Neural crest cell (in vitro differentiated cells): ENCODE data around the gene ZNF594. TPM values are rescaled to one million over a fixed set of nuclear protein-coding genes. Genes with fewer than 3 reads are reported as not detected.
"Not testable (repeated sequence)": the region's sequence is repeated elsewhere in the genome, so short reads cannot be mapped to it uniquely, and the experiment has no call there.

Experiments used
- DNase-seq: peaks from one replicate; pipeline ENCODE4 v3.0.0; 2021; ENCODE audit warnings: low read depth, mixed read lengths, low spot score
- H3K27ac Mint-ChIP-seq: one replicate; pipeline ENCODE4 v1.8.0; 2021; ENCODE audit warnings: mild to moderate bottlenecking, mixed read lengths; ENCODE audit not compliant: unreplicated experiment
- H3K27me3 Mint-ChIP-seq: 2 replicates; pipeline ENCODE4 v1.8.0; 2021; ENCODE audit warnings: low read depth, mild to moderate bottlenecking, mixed read lengths
- H3K36me3 Mint-ChIP-seq: 2 replicates; pipeline ENCODE4 v1.8.0; 2021; ENCODE audit warnings: low read depth, mild to moderate bottlenecking, mixed read lengths
- H3K4me1 Mint-ChIP-seq: 2 replicates; pipeline ENCODE4 v1.8.0; 2021; ENCODE audit warnings: mixed read lengths
- H3K4me3 Mint-ChIP-seq: one replicate; pipeline ENCODE4 v1.8.0; 2021; ENCODE audit warnings: mild to moderate bottlenecking, mixed read lengths
- H3K9me3 Mint-ChIP-seq: 2 replicates; pipeline ENCODE4 v1.8.0; 2021; ENCODE audit warnings: mixed read lengths
- total RNA-seq: library from RNA; stranded (reverse); gene quantifications from 2 replicates; pipeline ENCODE4 v1.2.1, GENCODE V29; 2021
- TF ChIP-seq, protein P1 (sequence below): fragments of 200-600 bp; sonication (generic); conservative IDR thresholded peaks from 2 replicates; pipeline ENCODE4 v1.5.0; 2021; ENCODE audit warnings: antibody characterized with exemption, mild to moderate bottlenecking

ZNF594 gene
- total RNA-seq, 1 donor from 2014 or later = 21.5 TPM

DNA sequence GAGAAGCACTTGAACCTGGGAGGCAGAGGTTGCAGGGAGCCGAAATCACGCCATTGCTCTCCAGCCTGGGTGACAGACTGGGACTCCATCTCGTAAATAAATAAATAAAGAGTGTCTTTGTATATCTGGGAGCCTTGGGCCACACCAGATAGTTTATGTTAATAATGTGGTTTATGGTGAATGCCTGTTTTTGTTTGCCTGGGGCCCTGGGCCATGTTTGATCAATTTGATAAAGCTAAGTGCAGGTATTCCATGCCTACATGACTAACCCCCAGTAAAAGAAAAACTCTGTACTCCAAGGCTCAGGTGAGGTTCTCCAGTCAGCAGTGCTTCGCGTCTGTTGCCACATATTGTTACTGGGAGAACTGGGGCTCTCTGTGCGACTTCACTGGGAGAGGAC, 27.9 kb upstream of the ZNF594 start:
- Mint-ChIP-seq H3K27me3 (no peaks in the 10 kb centered on the region), H3K4me1 (no peaks in the 10 kb centered on the region), H3K36me3 (no peaks in the 10 kb centered on the region), H3K9me3 (no peaks in the 10 kb centered on the region), H3K4me3 (no peak overlapping the region), H3K27ac (peak overlapping the region; percentile 35)
- TF ChIP-seq, protein P1, sequence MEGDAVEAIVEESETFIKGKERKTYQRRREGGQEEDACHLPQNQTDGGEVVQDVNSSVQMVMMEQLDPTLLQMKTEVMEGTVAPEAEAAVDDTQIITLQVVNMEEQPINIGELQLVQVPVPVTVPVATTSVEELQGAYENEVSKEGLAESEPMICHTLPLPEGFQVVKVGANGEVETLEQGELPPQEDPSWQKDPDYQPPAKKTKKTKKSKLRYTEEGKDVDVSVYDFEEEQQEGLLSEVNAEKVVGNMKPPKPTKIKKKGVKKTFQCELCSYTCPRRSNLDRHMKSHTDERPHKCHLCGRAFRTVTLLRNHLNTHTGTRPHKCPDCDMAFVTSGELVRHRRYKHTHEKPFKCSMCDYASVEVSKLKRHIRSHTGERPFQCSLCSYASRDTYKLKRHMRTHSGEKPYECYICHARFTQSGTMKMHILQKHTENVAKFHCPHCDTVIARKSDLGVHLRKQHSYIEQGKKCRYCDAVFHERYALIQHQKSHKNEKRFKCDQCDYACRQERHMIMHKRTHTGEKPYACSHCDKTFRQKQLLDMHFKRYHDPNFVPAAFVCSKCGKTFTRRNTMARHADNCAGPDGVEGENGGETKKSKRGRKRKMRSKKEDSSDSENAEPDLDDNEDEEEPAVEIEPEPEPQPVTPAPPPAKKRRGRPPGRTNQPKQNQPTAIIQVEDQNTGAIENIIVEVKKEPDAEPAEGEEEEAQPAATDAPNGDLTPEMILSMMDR = no peak
- no peak for DNase-seq

DNA sequence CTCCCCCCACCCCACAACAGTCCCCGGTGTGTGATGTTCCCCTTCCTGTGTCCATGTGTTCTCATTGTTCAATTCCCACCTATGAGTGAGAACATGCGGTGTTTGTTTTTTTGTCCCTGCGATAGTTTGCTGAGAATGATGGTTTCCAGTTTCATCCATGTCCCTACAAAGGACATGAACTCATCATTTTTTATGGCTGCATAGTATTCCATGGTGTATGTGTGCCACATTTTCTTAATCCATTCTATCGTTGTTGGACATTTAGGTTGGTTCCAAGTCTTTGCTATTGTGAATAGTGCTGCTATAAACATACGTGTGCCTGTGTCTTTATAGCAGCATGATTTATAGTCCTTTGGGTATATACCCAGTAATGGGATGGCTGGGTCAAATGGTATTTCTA, 25.9 kb upstream of the ZNF594 start:
- H3K9me3 Mint-ChIP-seq, H3K4me1 Mint-ChIP-seq, H3K4me3 Mint-ChIP-seq: not testable (repeated sequence)

DNA sequence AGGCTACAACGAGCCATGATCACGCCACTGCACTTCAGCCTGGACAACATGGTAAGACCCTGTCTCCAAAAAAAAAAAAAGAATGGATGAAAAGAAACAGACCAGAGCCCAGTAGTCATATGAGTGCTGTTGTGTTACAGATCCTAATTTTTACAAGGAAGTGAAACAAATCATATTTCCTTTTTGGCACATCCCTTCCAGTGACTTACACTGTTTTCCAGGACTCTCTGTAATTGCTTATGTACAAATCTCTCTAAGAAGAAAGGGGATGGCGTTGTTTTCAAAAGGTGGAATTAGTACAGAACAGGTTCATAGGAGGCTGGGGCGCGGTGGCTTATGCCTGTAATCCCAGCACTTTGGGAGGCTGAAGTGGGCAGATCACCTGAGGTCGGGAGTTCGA, 19.8 kb upstream of the ZNF594 start:
- TF ChIP-seq, protein P1 = no peak
- Mint-ChIP-seq H3K27me3 (no peaks in the 10 kb centered on the region), H3K27ac (no peak overlapping the region), H3K4me3 (no peak overlapping the region), H3K36me3 (no peaks in the 10 kb centered on the region), H3K9me3 (no peaks in the 10 kb centered on the region), H3K4me1 (no peaks in the 10 kb centered on the region)
- no peak for DNase-seq

More for the DNA sequence above, 25.9 kb upstream of the ZNF594 start:
- H3K36me3 Mint-ChIP-seq, H3K27me3 Mint-ChIP-seq, DNase-seq, H3K27ac Mint-ChIP-seq: not testable (repeated sequence)

DNA sequence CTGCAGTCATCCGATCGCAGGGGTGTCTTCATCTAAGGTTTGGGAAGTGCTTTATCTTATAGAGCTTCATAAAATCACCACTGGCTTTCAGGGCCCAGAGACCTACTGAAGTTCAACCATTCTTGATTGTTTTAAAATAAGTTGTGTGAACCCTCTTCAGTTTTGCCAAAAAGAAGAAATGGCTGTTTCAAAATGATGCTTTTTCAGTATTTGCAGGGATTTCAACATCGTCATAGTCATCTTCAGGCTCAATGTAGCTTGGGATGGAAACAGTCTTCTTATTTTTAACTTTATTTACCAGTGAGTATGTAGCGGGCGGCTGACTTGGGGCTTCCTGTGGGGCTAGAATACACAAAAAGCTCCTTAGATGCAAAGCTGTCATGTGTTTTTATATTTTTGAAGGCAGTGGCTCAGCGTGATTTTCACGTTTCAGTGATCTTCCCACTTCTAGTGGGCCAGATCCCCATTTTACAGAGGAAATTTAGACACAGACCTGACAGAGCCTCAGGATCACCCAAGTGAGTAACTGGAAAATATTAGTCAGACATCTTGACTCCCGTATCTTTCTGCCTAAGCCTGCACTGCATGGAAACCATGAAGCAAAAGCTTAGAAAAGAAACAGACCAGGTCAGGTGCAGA, 19.1 kb upstream of the ZNF594 start:
- TF ChIP-seq, protein P1 = no peak
- H3K9me3 Mint-ChIP-seq = no peaks in the 10 kb centered on the region
- no peak for DNase-seq

DNA sequence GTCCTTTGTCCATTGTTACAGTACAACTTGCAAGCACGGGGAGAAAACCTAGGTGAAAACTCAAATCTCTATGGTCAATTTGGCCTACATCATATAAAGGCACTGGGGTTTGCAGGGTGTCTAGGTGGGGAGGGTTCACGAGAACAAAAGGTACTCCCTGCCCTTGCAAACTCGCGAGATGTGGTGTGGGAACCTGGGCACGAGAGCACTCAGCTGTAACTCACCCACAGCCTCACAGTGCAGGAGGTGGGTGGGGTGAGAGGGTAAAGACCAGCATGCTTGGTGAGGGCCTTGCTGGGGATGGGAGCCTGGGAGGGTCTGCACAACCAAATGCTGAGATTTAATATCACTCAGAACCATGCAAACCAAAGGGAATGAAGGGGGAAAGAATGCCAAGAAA, 18.4 kb upstream of the ZNF594 start:
- H3K9me3 Mint-ChIP-seq = no peaks in the 10 kb centered on the region
- H3K36me3 Mint-ChIP-seq = no peaks in the 10 kb centered on the region
- no peak for DNase-seq
- peak overlapping the region; percentile 43 for H3K27ac Mint-ChIP-seq
- no peaks in the 10 kb centered on the region for H3K4me1 Mint-ChIP-seq
- no peaks in the 10 kb centered on the region for H3K27me3 Mint-ChIP-seq
- no peak overlapping the region for H3K4me3 Mint-ChIP-seq
- TF ChIP-seq, protein P1 = no peak

More for the DNA sequence above, 19.1 kb upstream of the ZNF594 start:
- Mint-ChIP-seq H3K4me1 (no peaks in the 10 kb centered on the region), H3K27me3 (no peaks in the 10 kb centered on the region), H3K4me3 (no peak overlapping the region), H3K36me3 (no peaks in the 10 kb centered on the region), H3K27ac (no peak overlapping the region)

DNA sequence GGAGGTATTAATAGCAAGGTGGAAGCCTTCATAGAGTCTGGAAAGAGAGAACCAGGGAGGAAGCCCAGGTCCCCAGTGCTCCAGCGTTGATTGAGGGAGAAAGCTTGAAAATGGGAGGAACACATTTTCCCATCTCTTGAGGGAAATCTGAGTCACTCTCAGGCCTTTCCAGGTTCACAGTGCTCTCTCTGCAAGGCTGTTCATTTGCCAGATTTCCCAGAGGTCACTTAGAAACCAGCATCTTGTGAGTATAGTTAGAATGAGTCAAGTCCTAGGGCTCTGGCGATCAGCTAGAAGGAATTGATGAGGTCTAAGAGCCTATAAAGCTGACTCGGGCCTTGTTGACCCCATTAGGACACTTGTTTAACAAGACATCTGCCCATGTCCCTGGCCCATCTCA, 17.7 kb upstream of the ZNF594 start:
- Mint-ChIP-seq H3K4me1 (no peaks in the 10 kb centered on the region), H3K4me3 (no peak overlapping the region), H3K27me3 (no peaks in the 10 kb centered on the region), H3K9me3 (no peaks in the 10 kb centered on the region), H3K36me3 (no peaks in the 10 kb centered on the region), H3K27ac (peak overlapping the region; percentile 35)
- TF ChIP-seq, protein P1 = no peak
- no peak for DNase-seq
